ENCODE results near the gene NECAB3.

The NECAB3 gene

GRCh38 chr20:33677991-33678702 lies 3.9 kb upstream of the NECAB3 start:
- DNase-seq (ENCODE audit: low read depth in 2 of 2, low spot score in 1 of 2) = no peak

- no peak for DNase-seq (ENCODE audit: low read depth in 2 of 2, low spot score in 1 of 2)
These were observed 2.7 kb upstream of the NECAB3 start for GRCh38 chr20:33676652-33677645.

- no peak for DNase-seq (ENCODE audit: low read depth in 2 of 2, low spot score in 1 of 2)
These were observed 1.9 kb upstream of the NECAB3 start for GRCh38 chr20:33676121-33676520.

GRCh38 chr20:33675136-33675959 lies 1.1 kb upstream of the NECAB3 start:
- no peak for DNase-seq (ENCODE audit: low read depth in 2 of 2, low spot score in 1 of 2)

GRCh38 chr20:33673410-33674293 lies 576 bp downstream of the NECAB3 start:
- no peak for DNase-seq (ENCODE audit: low read depth in 2 of 2, low spot score in 1 of 2)

GRCh38 chr20:33673114-33673409 lies 1.2 kb downstream of the NECAB3 start:
- DNase-seq (ENCODE audit: low read depth in 2 of 2, low spot score in 1 of 2) = no peak

- DNase-seq (ENCODE audit: low read depth in 2 of 2, low spot score in 1 of 2) = no peak
These were observed 1.7 kb downstream of the NECAB3 start for GRCh38 chr20:33672426-33673113.

GRCh38 chr20:33671573-33672288 lies 2.5 kb downstream of the NECAB3 start:
- no peak for DNase-seq (ENCODE audit: low read depth in 2 of 2, low spot score in 1 of 2)

GRCh38 chr20:33670715-33671499 lies 3.3 kb downstream of the NECAB3 start:
- DNase-seq (ENCODE audit: low read depth in 2 of 2, low spot score in 1 of 2) = no peak

- no peak for DNase-seq (ENCODE audit: low read depth in 2 of 2, low spot score in 1 of 2)
These were observed 4.2 kb downstream of the NECAB3 start for GRCh38 chr20:33669873-33670640.

- DNase-seq (ENCODE audit: low read depth in 2 of 2, low spot score in 1 of 2) = no peak
These were observed 5.0 kb downstream of the NECAB3 start for GRCh38 chr20:33669224-33669623.

- no peak for DNase-seq (ENCODE audit: low read depth in 2 of 2, low spot score in 1 of 2)
These were observed 5.6 kb downstream of the NECAB3 start for GRCh38 chr20:33668466-33669155.

- DNase-seq (ENCODE audit: low read depth in 2 of 2, low spot score in 1 of 2) = peak; percentile 61 to 62
These were observed 6.4 kb downstream of the NECAB3 start for GRCh38 chr20:33667676-33668465.

GRCh38 chr20:33667245-33667675 lies 7.0 kb downstream of the NECAB3 start:
- DNase-seq (ENCODE audit: low read depth in 2 of 2, low spot score in 1 of 2) = no peak

GRCh38 chr20:33666293-33667244 lies 7.7 kb downstream of the NECAB3 start, which contains the start of gene ACTL10:
TSS of gene ACTL10 (plus strand) at chr20:33666943. CDS start at chr20:33667498, 555 bp downstream.
- peak; percentile 58 to 63 for DNase-seq (ENCODE audit: low read depth in 2 of 2, low spot score in 1 of 2)
